HG02938 (cell line): Measurements from ENCODE around the gene MAGI1.

ENCODE experiments used
- ATAC-seq: cut with Tn5 transposase; IDR thresholded peaks from one replicate; pipeline ENCODE4 v1.9.1; 2021; ENCODE audit warnings: mild to moderate bottlenecking, moderate library complexity; ENCODE audit not compliant: unreplicated experiment

The MAGI1 gene

DNA sequence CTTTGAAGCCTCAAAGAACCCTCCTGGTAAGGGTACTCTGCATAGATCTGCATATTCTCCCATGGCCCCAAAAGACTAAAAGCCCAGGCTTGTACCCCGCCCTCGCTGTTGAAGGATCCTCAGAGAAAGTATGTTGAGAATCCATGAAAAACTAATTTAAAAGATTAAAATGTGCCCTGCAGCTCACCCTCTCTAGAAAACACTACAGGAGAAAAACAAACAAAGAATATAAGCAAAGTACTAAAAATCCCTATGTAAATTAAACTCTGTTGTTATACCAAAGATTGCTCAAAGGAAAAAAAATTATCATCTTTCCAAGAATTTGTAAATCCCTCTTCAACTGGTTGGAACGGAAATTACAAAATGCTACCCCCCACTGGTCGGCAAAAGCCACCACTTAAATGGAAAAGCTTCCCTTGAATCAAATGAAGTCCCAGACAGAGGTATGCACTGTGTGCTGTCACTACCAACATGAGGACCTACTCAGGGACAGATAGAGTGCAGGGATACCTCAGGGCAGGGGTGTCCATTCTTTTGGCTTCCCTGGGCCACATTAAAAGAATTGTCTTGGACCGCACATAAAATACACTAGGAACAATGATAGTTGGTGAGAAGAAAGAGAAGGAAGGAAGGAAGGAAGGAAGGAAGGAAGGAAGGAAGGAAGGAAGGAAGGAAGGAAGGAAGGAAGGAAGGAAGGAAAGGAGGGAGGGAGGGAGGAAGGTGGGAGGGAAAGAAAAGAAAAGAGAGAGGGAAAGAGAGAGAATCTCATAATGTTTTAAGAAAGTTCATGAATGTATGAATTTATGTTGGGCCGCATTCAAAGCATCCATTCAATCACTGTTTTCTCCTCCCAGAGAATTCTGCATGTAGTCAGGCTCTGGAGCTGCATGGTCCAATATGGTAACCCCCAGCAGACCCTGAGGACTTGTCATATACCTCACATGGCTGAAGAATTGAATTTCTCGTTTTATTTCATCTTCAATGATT is 88.1 kb downstream of the MAGI1 start:
- ATAC-seq, result no peak

DNA sequence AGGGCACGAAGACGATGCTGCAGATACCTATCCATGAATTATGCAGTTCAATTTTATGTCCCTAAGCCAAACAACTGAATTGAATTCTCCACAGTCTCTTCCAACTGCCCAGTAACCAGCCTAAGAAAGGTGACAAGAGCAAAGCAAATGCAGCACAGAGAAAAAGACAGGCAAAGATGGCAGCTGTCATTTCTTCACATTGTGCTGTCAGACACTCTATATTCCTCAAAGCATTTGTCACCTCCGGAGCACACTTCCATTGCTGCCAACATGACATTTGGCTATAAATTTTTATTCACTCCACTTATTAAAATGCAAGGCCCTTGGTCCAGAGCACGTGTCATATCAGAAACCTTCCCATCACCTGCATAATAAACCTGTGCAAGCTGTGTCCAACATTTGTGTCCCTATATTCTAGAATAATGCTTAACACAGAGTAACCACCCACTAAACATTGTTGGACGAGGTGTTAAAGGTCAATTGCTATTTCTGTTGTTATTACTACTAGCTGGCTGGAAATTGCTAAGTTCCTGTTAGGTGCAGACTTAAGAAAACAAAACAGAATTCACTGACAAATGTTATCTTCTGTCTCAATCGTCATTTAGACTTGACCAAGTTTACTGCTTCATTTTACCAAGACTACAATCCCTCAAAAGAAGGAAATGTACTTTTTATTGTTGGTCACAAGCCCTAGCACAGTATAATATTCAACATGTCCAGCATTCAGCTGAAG is 89.7 kb downstream of the MAGI1 start:
- no peak for ATAC-seq

DNA sequence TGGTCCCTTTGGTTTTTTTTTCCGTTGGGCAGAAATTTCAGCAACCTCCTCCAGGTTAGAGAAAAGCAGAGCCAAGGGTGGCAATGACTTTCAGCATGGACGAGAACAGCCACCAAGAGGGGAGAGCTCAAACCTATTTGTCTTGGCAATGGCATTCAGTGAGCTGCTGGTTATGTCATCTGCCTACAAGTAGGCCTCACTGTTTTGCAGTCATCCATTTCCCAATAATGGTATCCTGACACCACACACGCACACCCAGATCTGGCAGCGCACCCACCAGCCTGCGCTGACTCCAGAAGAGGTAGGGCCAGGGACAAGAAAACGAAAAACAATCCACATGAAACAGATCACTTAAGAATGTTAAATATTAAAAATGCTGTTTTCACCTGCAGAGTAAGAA is 92.3 kb downstream of the MAGI1 start:
- ATAC-seq, result no peak

DNA sequence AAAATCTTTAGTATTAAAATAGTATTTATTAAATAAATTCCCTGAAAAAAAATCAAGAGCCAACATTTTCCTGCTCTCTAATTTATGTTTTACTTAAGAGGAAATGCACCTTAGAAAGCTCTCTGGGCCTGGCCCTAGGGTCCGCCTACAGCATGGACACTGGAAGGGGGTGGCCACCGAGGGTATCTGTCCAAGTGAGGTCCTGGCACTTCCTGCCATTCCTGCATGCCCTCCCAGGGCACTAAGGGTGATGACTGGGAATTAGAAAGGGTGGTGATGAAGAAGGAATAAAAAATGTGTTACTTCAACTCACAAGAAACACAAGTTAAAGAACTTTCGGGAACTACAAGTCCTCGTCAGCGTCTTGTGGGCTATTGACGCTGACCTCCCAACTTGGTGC is 92.8 kb downstream of the MAGI1 start:
- ATAC-seq, result no peak

DNA sequence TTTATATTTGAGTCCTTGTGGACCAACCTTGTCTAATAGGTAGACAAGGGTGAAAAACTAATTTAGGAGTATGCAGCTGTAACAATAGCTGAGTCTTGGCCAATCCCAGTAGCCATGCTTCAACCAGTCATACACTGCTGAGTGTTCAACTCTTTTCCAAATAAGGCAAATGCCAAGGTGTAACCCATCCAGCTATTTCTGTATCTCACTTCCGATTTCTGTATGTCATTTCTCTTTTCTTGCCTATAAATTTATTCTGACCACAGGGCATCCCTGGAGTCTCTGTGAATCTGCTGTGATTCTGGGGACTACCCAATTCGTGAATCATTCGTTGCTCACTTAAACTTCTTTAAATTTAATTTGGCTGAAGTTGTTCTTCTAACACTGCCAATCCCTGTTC is 93.2 kb downstream of the MAGI1 start:
- ATAC-seq, result no peak

DNA sequence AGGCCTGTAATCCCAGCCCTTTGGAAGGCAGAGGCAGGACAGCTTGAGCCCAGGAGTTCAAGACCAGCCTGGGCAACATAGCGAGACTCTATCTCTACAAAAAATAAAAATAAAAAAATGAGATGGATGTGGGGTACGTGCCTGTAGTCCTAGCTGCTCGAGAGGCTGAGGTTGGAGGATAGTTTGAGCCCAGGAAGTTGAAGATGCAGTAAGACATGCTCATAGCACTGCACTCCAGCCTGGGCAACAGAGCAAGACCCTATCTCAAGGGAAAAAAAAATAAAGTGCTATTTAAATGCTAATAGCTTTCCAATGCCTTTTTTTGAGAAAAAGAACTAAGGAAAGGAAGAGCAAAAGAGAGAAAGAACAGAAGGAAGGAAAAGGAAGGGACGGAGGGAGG is 94.5 kb downstream of the MAGI1 start:
- ATAC-seq, result no peak

DNA sequence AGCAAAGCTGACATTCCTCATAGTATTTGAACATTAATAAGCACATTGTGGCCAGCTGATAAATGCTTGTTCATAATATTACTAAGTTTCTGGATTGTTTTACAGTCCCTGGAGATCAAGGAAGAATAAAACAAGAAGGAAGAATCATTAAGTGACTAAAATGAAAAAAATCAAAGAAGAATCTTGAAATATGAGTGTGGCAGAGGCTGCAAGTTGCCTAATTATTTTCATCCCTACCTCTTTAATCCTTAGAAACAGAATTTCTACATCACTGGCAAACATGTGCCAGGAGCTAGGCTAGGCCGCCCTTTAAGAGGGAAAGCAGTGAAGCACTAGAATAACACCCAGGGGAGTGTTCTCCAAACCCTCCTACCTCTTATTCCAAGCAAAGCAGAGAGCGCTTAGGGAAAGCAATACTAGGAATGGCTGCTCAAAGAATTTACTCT is 98.9 kb downstream of the MAGI1 start:
- ATAC-seq, result no peak

DNA sequence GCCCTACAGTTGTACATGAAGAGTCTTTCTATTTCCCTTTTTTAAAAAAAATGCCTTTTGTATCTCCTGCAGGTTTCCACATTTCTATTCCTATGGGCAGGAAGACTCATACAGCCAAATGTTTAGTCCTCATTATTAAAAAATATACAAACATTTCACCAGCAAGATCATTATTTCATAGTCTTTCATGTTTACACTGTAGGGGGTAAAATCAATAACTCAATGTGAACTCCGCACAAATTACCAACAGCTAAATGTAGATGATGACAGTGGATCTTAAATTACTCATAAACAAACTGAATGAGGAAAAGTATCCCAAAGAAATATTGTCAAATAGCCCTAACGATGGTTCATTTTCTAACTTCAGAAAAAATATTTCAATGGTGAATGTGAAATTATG is 99.5 kb downstream of the MAGI1 start:
- no peak for ATAC-seq

DNA sequence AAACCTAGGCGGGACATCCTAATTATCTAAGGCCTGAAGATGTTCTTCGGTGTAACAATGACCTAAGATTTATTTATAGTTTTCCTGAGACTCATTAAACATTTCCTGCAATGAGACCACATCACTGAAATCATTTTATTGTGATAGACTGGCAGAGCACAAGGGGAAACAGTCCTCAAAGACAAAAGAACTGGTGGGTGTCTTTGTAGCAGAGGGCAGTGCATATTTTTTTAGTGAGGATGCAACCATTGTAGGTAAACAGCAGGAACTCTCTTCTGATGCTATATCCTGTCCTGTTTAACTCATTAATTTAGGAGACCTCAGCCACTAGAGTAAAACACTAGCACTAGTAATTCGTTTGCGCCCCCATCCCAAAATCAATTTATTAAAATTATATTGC is 100.0 kb downstream of the MAGI1 start:
- no peak for ATAC-seq

DNA sequence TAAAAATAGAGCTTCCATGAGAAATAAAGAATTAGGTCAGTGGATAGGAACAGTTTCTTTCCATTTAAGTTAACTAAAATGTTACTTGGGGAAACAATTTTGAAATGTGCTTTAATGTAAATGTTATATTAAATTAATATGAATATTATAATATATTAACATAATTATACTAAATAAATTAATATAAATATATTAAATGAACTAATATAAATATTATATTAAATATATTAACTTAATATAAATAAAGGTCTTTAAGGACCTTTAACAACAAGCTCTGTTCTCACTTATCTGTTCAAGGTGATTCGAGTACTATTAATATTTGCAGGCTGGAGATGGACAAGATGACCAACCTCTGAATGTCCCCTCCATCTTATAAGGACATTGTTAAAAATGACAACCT is 100.6 kb downstream of the MAGI1 start:
- ATAC-seq, result no peak

DNA sequence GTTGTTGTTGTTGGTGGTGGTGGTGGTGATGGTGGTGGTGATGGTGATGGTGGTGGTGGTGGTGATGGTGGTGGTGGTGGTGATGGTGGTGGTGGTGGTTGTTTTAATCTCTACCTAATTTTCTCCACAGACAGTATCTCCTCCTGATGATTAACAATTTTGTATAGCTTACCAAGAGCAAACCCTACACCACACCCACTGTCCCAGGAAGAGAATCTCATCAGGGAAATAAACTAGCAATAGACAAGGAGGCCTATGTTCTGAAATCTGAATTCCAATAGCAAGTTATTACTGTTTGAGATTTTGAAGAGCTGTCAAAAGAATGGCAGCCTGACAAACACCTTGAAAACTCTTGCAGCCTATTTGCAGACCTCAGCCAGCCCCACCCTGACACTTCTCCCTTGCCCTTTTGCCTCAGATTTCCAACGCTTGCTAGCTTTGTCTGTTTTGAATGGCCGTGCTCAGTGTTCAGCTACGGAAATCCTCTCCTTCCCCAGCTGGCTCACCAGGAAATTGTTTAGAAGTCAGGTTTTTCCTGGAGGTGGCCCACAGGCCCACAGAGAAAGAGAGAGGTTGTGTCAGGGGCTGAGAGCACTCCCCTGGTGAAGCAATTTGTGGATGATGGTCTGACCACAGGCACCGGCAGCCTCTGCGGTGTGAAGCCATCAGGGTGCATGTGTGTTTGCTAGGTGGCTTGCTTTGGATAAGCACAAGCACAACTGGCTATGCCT is 101.6 kb downstream of the MAGI1 start:
- no peak for ATAC-seq

DNA sequence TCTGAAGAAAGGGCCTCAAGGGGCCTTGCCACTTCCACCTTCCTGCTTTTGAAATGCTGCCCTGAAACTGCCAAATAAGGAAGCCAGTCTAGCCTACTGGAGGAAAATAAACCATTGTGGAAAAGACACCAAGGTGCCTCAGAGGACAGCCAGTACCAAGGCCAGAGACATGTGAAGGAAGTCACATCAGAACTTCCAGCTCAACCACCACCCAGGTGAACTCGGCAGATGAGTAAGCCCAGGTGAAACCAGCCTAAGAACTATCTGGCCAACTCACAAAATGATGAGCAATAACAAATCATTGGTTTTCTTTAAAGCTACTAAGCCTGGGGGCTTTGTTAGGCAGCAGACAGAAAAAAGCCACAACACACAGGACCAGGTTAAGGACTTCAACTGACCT is 103.0 kb downstream of the MAGI1 start:
- ATAC-seq, result no peak

DNA sequence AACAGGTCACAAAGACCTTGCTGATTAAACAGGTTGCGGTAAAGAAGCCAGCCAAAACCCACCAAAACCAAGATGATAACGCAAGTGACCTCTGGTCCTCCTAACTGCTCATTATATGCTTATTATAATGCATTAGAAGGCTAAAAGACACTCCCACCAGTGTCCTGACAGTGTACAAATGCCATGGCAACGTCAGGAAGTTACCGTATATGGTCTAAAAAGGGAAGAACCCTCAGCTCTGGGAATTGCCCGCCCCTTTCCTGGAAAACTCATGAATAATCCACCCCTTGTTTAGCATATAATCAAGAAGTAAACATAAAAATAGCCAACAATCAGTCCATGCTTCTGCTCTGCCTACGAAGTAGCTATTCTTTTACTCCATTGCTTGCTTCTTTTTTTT is 108.1 kb downstream of the MAGI1 start:
- ATAC-seq, result no peak

DNA sequence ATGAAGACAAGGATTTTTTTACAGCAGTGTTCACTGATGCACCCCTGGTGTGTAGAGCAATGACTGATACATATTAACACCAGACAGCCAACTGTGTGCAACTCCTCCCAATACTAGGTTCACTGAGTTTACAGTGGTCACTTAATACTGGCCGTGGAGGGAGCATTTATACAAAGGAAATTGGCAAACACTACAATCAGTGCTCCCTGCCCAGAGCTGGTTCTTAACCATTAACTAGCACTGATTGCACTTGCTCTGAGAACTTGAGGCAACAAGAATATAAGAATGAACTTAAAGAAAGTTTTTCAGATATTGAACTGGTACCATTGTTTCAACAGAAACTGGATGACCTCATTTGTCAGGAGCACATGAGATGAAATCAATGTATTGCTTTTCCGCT is 110.6 kb downstream of the MAGI1 start:
- no peak for ATAC-seq

DNA sequence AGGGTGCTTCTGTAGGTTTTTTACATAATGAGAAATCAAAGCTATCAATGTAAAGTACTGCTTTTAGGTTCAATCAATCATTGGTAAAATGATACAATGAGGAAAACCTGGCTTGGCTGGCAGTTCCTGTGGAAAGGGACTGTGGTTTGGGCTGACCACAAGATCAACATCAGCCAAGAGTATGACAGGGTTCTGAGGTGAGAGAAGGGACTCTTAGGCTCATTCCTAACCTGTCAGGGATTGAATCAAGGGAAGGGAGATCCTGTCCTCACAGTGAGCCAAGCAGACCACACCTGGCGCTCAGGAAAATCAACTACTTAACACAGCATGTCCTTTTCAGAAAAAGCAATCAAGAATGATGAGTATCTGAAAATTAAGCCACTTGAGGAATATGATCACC is 111.1 kb downstream of the MAGI1 start:
- no peak for ATAC-seq

DNA sequence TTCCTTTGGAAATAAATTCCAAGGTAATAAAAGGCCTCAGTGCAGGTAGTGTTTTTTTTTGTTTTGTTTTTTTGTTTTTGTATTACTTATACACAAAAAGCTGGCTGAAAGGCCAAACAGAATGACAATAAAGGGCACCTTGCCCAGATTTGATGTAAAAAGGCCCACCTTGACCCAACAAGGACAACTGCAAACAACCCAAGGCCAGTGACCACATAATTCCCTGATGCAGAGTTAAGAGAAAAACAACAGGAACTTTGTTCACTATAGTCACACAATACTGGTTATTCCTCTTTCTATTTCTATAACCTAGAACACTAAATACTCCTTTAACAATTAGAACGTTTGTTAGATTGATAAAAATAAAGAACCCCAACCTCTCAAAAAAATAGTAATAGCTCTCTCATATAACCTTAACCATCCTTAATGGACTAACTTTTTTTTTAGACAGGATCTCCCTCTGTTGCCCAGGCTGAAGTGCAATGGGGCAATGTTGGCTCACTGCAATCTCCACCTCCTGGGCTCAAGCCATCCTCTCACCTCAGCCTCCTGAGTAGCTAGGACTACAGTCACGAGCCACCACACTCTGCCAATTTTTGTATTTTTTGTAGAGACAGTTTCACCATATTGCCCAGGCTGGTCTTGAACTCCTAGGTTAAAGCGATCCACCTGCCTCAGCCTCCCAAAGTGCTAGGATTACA is 113.3 kb downstream of the MAGI1 start:
- no peak for ATAC-seq

DNA sequence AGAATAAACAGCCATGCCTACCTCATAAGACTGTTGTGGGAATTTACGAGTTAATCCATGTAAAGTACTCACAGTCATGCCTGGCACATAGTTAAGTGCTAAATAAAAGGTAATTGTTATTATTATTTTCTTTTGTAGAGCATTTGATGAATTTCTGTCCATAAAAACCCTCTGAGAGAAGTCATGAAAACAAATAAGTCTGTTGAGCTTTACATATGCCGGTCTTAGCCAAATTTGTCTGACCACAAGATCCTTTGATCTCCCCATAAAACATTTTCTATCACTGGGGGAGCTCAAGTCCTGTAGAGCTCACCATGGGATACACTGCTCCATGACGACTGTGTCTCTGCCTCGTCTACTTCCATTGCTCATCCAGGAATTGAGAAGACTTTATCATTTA is 114.0 kb downstream of the MAGI1 start:
- ATAC-seq, result no peak

DNA sequence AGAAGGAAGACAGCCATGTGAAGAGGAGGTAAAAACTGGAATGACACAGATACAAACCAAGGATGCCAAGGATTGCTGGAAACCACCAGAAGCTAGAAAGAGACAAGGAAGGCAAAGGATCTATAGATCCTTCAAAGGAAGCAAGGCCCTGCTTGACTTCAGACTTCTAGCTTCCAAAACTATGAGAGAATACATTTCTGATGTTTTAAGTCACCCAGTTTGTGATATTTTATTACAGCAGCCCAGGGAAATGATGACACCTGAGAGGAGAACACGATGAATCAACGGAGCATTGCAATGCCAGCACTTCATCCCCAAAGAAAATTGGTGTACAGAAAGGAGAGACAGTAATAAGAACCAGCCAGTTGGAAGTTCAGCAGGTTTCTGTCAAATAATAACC is 116.3 kb downstream of the MAGI1 start:
- ATAC-seq, result no peak

DNA sequence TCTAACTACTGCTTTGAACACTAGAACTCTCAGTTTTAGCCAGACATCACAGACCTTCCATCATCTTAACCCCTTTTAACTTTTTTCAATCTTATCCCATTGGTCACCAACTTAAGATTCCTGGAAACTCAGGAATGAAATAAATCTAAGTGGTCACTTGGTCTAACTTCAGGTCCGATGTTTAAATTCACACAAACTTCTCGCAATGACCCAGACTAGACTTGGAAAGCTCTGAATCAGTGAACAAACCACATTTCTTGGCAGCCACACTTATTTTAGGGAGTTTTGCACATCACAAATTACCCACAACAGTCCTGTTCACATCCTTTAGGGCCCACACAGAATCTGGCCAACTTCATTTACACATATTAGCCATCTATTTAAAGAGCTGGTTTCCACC is 118.9 kb downstream of the MAGI1 start:
- ATAC-seq, result no peak

DNA sequence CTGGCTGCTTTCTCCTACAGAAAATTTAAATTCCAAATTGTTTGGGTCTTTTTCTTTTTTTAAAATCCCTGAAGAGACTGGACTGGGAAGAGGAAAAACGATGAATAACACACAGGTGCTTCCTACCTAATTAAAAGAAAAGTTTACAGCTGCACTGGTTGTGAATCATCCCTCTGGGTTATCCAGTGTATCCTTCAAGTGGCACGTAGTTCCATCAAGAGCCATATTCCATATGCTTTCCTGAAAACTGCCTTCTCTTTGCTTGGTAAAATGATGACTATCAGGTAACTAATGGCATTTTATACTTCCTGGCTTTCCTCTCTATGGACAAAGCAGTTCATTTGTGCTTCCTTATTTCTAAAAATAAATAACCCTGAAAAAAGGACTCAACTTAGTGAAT is 123.2 kb downstream of the MAGI1 start:
- no peak for ATAC-seq
